Ovary (tissue), 9 donors: Measurements from ENCODE around the gene ARGLU1. TPM values are rescaled to one million over a fixed set of nuclear protein-coding genes. Genes with fewer than 3 reads are reported as not detected.

Source experiments
- DNase-seq, 5 donors: peaks; one replicate each; pipeline ENCODE4 v3.0.0-alpha.2; 2019 to 2020
- H3K27ac ChIP-seq, 2 donors: fragments of 200-600 bp; one replicate each; pipeline versions ENCODE4 v1.5.1 to v1.8.0; 2019 to 2022
- H3K27me3 ChIP-seq: fragments of 200-600 bp; one replicate; pipeline ENCODE4 v1.8.0; 2022
- H3K36me3 ChIP-seq: fragments of 200-600 bp; sonication (generic); one replicate; pipeline ENCODE4 v1.5.1; 2019
- H3K4me1 ChIP-seq: one replicate; pipeline ENCODE4 v1.8.1; 2013; ENCODE audit warnings: mild to moderate bottlenecking, moderate library complexity; ENCODE audit not compliant: insufficient read depth
- H3K4me3 ChIP-seq: fragments of 200-600 bp; sonication (generic); one replicate; pipeline ENCODE4 v1.5.1; 2017
- H3K9me3 ChIP-seq, 2 donors: fragments of 200-600 bp in 1 of 2; sonication (generic) in 1 of 2; one replicate each; pipeline versions ENCODE4 v1.5.1 to v1.8.1; 2013 to 2019; ENCODE audit warnings: mild to moderate bottlenecking in 1 of 2, moderate library complexity in 1 of 2
- EP300 ChIP-seq: sonication (generic); formaldehyde crosslinking; IDR thresholded peaks from one replicate; pipeline ENCODE4 v1.6.1; 2017; ENCODE audit warnings: antibody characterized with exemption
- POLR2A ChIP-seq: fragments of 450-650 bp; IDR thresholded peaks from one replicate; pipeline ENCODE4 v1.6.1; 2017; ENCODE audit warnings: antibody characterized with exemption, mild to moderate bottlenecking, moderate library complexity
- WGBS, 3 donors: extraction: QIAGEN DNeasy Blood & Tissue Kit in 1 of 3; methylation state at CpG; one replicate each; pipeline versions ENCODE4 v1.1.5 to v1.1.7; 2013 to 2017; 5-methylcytosine and 5-hydroxymethylcytosine counted together
- intact Hi-C, 4 donors: fragments of 100-400 bp; cut with DNase I; formaldehyde crosslinking; loops; one replicate each; pipeline versions ENCODE4 v1.11.0 to v1.15.1; 2022 to 2023
- polyA plus RNA-seq, 2 donors: library from polyadenylated mRNA; stranded (reverse); fragments of 200-250 nt in 1 of 2; fragments of 350-450 nt in 1 of 2; fragmentation: Illumina TruSeq in 1 of 2; extraction: RNeasy Lipid Tissue Mini Kit (QIAGEN cat#74804) in 1 of 2; gene quantifications; one replicate each; pipeline ENCODE4 v1.2.3, GENCODE V29; 2013 to 2014
- total RNA-seq, 7 donors: library from RNA; depleted of rRNA in 2 of 7; stranded (reverse); fragments of >200 nt in 2 of 7; fragmentation: NEBNext Ultra II Directional in 3 of 7; extraction: Animal tissue kit (Norgen Biotek cat#: 25700) in 3 of 7; gene quantifications; one replicate each; pipeline versions ENCODE4 v1.1.0 to v1.2.4, GENCODE V29; 2016 to 2023
- TF ChIP-seq, protein P1 (sequence below), 3 donors: fragments of 450-650 bp in 2 of 3; fragments of 200-600 bp in 1 of 3; IDR thresholded peaks; one replicate each; pipeline versions ENCODE4 v1.5.1 to v1.8.0; 2016 to 2022; ENCODE audit warnings: antibody characterized with exemption in 3 of 3, mild to moderate bottlenecking in 1 of 3
- donor health status: DM: no; HTN: no; CAD: no; lungs with moderate emphysema.
- donor health status: DM: no; HTN: no; CAD: no.
- donor health status: Bipolar disorder and iron deficiency.
- donor health status: DM: yes; HTN: yes; CAD: no.
- donor health status: DM: no; HTN: no; CAD: no.
- donor health status: DM: yes; HTN: yes; CAD: no.

The ARGLU1 gene
- total and polyA plus RNA-seq, 9 donors = 72.5 to 136 (median 76.8) TPM

DNA sequence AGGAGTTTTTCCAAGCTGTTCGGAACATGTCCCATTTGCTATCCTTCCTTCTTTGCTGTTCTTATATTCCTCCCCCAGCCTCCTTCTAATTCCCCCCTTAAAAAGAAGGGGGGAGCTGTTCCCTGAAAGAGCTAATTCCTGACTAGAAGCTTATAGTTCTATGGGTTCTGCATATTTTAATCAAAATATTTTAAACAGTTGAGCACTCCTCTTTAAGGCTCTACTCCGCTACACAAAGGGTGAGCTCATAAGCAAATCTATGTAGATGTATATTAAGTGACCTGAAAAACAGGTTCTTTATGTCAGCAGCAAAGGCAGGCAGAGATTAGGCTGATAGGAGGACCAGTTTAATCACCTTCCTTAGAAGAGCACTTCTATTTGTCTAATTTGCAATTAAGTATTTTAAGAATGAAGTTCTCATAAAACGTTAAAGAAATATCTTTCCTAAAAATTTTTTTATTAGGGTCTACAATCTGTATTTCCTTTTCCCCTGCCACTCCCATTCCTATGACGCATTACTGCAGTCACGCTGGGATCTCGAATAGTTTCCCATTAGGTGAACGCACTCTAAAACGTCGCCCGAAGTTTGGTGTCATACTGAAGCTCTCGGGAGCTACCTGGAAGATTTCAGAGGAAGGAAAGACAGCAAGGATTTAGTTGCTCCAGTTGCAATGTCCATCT lies 37.6 kb downstream of the ARGLU1 start:
- TF ChIP-seq EP300 (no peak), POLR2A (no peak)
- TF ChIP-seq, protein P1, sequence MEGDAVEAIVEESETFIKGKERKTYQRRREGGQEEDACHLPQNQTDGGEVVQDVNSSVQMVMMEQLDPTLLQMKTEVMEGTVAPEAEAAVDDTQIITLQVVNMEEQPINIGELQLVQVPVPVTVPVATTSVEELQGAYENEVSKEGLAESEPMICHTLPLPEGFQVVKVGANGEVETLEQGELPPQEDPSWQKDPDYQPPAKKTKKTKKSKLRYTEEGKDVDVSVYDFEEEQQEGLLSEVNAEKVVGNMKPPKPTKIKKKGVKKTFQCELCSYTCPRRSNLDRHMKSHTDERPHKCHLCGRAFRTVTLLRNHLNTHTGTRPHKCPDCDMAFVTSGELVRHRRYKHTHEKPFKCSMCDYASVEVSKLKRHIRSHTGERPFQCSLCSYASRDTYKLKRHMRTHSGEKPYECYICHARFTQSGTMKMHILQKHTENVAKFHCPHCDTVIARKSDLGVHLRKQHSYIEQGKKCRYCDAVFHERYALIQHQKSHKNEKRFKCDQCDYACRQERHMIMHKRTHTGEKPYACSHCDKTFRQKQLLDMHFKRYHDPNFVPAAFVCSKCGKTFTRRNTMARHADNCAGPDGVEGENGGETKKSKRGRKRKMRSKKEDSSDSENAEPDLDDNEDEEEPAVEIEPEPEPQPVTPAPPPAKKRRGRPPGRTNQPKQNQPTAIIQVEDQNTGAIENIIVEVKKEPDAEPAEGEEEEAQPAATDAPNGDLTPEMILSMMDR (IDR thresholded peaks at IDR 0.05) = no peak
- Histone ChIP-seq H3K4me3 (no peak overlapping the region), H3K27ac (no peak overlapping the region), H3K36me3 (no peaks in the 10 kb centered on the region), H3K27me3 (no peaks in the 10 kb centered on the region), H3K9me3 (no peaks in the 10 kb centered on the region), H3K4me1 (peaks cover 8% of the 10 kb centered on the region)
- no peak for DNase-seq
- intact Hi-C loops = no loop called here
- 87 to 89% (median 89%) methylated on average over 11 of the region's 11 CpGs for WGBS, 3 donors

DNA sequence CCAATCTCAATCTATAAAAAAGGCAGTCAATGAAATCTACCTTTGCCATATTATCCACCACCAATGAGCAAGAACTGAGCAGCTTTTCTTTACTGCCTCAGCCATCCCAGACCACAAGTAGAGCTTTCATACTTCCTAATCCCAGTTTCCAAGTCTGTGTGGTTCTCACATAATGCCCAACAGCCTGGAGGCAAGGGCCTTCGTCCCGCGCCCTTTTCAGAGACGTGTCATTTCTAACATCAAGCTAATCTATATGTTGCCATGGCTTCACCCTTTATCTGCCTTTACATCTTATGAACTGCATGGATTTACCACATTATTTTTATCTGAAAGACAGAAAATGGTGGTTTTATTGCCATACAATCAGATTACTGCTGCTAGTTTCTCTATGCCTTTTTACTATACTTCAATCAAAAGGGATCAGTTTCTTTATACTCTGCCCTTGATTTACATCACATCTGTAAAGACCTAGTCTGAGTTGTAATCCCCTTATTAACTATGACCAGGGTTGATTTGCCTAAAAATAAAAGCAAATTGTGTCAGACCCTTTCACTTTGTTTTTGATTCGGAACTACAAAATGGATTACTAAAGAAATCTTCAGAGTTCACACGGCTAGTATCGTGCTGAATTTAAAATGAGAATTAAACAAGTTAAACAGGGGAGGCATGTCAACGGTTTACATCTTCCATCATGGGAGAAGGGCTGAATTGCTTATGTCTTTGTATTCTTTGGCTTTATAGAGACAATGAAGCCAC lies 38.3 kb downstream of the ARGLU1 start:
- WGBS, 3 donors = 83 to 88% (median 87%) methylated on average over 8 of the region's 8 CpGs
- H3K36me3 ChIP-seq = no peaks in the 10 kb centered on the region
- H3K9me3 ChIP-seq = no peaks in the 10 kb centered on the region
- intact Hi-C loops = no loop called here
- TF ChIP-seq EP300 (no peak), POLR2A (no peak)
- TF ChIP-seq, protein P1 (IDR thresholded peaks at IDR 0.05) = no peak
- H3K27ac ChIP-seq = no peak overlapping the region
- DNase-seq = no peak
- H3K27me3 ChIP-seq = no peaks in the 10 kb centered on the region
- peaks cover 6% of the 10 kb centered on the region for H3K4me1 ChIP-seq
- H3K4me3 ChIP-seq = no peak overlapping the region

GRCh38 chr13:106528718-106529414 lies 39.1 kb downstream of the ARGLU1 start:
- no peaks in the 10 kb centered on the region for H3K9me3 ChIP-seq
- H3K4me3 ChIP-seq = no peak overlapping the region
- H3K36me3 ChIP-seq = no peaks in the 10 kb centered on the region
- DNase-seq = no peak
- peaks cover 1% of the 10 kb centered on the region for H3K4me1 ChIP-seq
- intact Hi-C loops = no loop called here
- 93 to 96% (median 95%) methylated on average over 7 of the region's 7 CpGs for WGBS, 3 donors
- no peaks in the 10 kb centered on the region for H3K27me3 ChIP-seq
- H3K27ac ChIP-seq = no peak overlapping the region
- TF ChIP-seq, protein P1 (IDR thresholded peaks at IDR 0.05) = no peak
- TF ChIP-seq POLR2A (no peak), EP300 (no peak)

DNA sequence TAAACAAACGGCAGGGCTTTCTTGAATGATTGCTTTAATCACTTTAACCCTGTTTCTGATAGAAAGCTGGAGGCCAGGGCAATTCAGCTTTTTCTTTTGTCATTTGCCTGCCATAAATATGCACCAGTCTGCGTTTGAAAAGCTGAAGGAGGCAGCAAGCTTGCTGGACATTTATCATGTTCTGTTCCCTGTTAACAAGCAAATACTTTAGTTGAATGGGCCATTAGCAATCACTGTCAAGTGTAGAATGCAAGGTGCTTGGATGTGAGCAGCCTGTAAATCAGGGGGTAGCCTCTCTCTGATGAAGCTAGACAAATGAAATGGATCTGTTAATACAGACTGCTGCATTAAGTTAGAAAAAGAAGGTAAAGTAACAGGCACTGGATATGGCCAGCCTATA lies 40.1 kb downstream of the ARGLU1 start:
- Histone ChIP-seq H3K36me3 (no peaks in the 10 kb centered on the region), H3K4me3 (no peak overlapping the region), H3K27me3 (no peaks in the 10 kb centered on the region), H3K9me3 (no peaks in the 10 kb centered on the region), H3K27ac (no peak overlapping the region), H3K4me1 (no peaks in the 10 kb centered on the region)
- intact Hi-C loops = no loop called here
- TF ChIP-seq, protein P1 (IDR thresholded peaks at IDR 0.05) = no peak
- no peak for TF ChIP-seq EP300
- TF ChIP-seq POLR2A = no peak
- WGBS, 3 donors = 47 to 64% (median 57%) methylated on average over 2 of the region's 2 CpGs
- no peak for DNase-seq
